ENCODE results near the gene GOLGA8F. TPM values are rescaled to one million over a fixed set of nuclear protein-coding genes. Genes with fewer than 3 reads are reported as not detected.
"Not testable (repeated sequence)": the region's sequence is repeated elsewhere in the genome, so short reads cannot be mapped to it uniquely, and the experiment has no call there.

Gene GOLGA8F, protein sequence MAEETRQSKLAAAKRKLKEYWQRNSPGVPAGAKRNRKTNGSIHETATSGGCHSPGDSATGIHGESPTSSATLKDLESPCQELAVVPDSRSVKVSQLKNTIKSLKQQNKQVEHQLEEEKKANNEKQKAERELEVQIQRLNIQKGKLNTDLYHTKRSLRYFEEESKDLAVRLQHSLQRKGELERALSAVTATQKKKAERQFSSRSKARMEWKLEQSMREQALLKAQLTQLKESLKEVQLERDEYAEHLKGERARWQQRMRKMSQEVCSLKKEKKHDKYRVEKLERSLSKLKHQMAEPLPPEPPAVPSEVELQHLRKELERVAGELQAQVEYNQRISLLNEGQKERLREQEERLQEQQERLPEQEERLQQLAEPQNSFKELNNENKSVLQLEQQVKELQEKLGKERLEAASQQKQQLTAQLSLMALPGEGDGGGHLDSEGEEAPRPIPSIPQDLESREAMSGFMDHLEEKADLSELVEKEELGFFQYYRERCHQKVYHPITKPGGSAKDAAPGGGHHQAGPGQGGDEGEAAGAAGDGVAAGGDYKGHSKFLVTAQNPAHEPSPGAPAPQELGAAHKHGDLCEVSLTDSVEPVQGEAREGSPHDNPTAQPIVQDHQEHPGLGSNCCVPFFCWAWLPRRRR
- polyA plus RNA-seq (2013, experiment 1 of 2): not detected
- polyA plus RNA-seq (2013, experiment 2 of 2): not detected

DNA sequence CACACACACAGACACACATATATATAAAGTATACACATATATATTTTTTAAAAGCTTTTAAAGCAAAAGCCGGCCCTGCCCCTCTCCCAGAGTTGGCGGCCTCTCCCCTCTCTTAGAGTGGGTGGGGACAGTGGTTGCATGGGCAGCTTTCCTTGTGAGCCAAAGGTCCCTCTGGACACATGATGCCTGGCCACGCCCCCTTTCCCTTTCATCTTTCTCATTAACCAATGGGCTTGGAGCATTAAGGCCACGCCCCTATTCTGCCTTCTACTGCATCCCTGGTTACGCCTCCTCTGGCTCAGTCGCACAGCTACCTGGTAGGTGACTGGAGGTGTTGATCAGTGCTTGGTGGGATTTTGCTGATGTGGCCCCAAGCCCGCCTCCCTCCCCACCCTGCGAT is at the start of gene GOLGA8F:
GOLGA8F (plus strand) TSS at position 301 of the 400 bp plus-strand sequence; CDS start at position 399, 98 bp downstream.
- not testable (repeated sequence) for H2BK15ac ChIP-seq (ENCODE audit: low read depth, poor library complexity, severe bottlenecking); H2AFZ ChIP-seq (ENCODE audit: low read depth, low read length)

DNA sequence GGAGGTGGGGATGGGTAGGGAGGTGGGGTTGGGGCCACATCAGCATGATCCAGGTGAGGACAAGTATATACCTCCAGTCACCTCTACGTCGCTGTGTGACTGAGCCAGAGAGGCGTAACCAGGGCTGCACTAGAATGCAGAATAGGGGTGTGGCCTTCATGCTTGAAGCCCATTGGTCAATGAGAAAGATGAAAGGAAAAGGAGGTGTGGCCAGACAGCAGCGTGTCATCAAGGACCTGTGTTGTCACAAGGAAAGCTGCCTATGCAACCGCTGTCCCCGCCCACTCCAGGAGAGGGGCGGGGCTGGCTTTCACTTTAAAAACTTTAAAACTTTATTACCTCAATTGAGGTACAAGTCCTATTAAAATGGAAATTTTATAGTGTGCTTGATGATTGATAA is 20.5 kb upstream of the GOLGA8F start, which contains the start of gene GOLGA6L24:
GOLGA6L24 (minus strand) TSS at position 101 of the 400 bp plus-strand sequence; CDS start at position 40, 61 bp downstream.
- H3K27ac ChIP-seq (ENCODE audit: low read length, poor library complexity, severe bottlenecking); H3K4me1 ChIP-seq (ENCODE audit: control insufficient read depth, insufficient read depth, low read depth, low read length); H3K9ac ChIP-seq (ENCODE audit: low read length); H2AFZ ChIP-seq (ENCODE audit: low read depth, low read length); H3K4ac ChIP-seq (ENCODE audit: low read depth in 1 of 2, low read length in 2 of 2); H3K23ac ChIP-seq (ENCODE audit: low read length in 2 of 2); H3K36me3 ChIP-seq (ENCODE audit: control insufficient read depth in 1 of 2, insufficient read depth in 2 of 2, low read depth in 1 of 2, low read length in 2 of 2); H3K4me2 ChIP-seq (ENCODE audit: low read length, poor library complexity, severe bottlenecking); H3K27me3 ChIP-seq (ENCODE audit: control insufficient read depth in 1 of 2, insufficient read depth in 1 of 2, low read length in 2 of 2); DNase-seq; H3K14ac ChIP-seq (ENCODE audit: low read length in 2 of 2); H2BK12ac ChIP-seq (ENCODE audit: low read length in 2 of 2); H3K9me3 ChIP-seq (ENCODE audit: control insufficient read depth, low read length); H2BK5ac ChIP-seq (ENCODE audit: low read depth, low read length, poor library complexity, severe bottlenecking); H3K18ac ChIP-seq (ENCODE audit: low read depth in 1 of 2, low read length in 2 of 2); H2BK120ac ChIP-seq (ENCODE audit: low read depth, low read length); H3K79me1 ChIP-seq (replicated peaks; ENCODE audit: low read length, poor library complexity, severe bottlenecking); H4K91ac ChIP-seq (ENCODE audit: low read length); H4K8ac ChIP-seq (ENCODE audit: low read length); H2BK15ac ChIP-seq (ENCODE audit: low read depth, poor library complexity, severe bottlenecking); H2AK5ac ChIP-seq (ENCODE audit: low read length, severe bottlenecking); H3K4me3 ChIP-seq (ENCODE audit: insufficient read depth in 1 of 2, low read depth in 1 of 2, low read length in 2 of 2): not testable (repeated sequence)
- no CpG with 5 or more reads among the region's 7 CpGs for WGBS

More for the DNA sequence above, at the start of gene GOLGA8F:
- H3K14ac ChIP-seq (ENCODE audit: low read length in 2 of 2); H3K79me1 ChIP-seq (replicated peaks; ENCODE audit: low read length, poor library complexity, severe bottlenecking); H3K4me2 ChIP-seq (ENCODE audit: low read length, poor library complexity, severe bottlenecking); DNase-seq; H3K18ac ChIP-seq (ENCODE audit: low read depth in 1 of 2, low read length in 2 of 2); H2BK12ac ChIP-seq (ENCODE audit: low read length in 2 of 2); H3K9ac ChIP-seq (ENCODE audit: low read length); H3K36me3 ChIP-seq (ENCODE audit: control insufficient read depth in 1 of 2, insufficient read depth in 2 of 2, low read depth in 1 of 2, low read length in 2 of 2); H4K8ac ChIP-seq (ENCODE audit: low read length); H3K27ac ChIP-seq (ENCODE audit: low read length, poor library complexity, severe bottlenecking); H3K4ac ChIP-seq (ENCODE audit: low read depth in 1 of 2, low read length in 2 of 2); H3K23ac ChIP-seq (ENCODE audit: low read length in 2 of 2); H3K4me1 ChIP-seq (ENCODE audit: control insufficient read depth, insufficient read depth, low read depth, low read length); H2BK5ac ChIP-seq (ENCODE audit: low read depth, low read length, poor library complexity, severe bottlenecking); H2BK120ac ChIP-seq (ENCODE audit: low read depth, low read length); H3K4me3 ChIP-seq (ENCODE audit: insufficient read depth in 1 of 2, low read depth in 1 of 2, low read length in 2 of 2); H2AK5ac ChIP-seq (ENCODE audit: low read length, severe bottlenecking); H3K9me3 ChIP-seq (ENCODE audit: control insufficient read depth, low read length); H3K27me3 ChIP-seq (ENCODE audit: control insufficient read depth in 1 of 2, insufficient read depth in 1 of 2, low read length in 2 of 2); H4K91ac ChIP-seq (ENCODE audit: low read length): not testable (repeated sequence)
- no CpG with 5 or more reads among the region's 8 CpGs for WGBS

DNA sequence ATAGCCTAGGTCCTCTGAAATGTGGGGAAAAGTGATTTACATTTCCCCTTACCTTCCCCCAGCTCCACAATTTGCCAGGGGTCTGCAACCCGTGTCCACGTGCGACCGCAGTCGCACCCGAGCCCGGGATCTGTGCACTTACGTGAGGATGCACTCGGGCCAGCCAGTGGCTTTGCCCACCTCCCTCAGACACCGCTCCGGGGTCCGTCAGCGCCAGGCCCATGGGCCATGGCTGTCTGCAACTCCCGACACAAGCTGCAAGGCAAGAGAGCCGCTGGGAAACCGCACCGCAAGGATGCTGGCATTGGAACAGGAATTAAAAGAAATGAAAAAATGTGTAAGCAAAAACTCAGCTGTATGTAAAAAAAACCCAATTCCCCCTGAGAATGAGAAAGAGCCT is 13.0 kb upstream of the GOLGA8F start:
- no CpG with 5 or more reads among the region's 17 CpGs for WGBS

DNA sequence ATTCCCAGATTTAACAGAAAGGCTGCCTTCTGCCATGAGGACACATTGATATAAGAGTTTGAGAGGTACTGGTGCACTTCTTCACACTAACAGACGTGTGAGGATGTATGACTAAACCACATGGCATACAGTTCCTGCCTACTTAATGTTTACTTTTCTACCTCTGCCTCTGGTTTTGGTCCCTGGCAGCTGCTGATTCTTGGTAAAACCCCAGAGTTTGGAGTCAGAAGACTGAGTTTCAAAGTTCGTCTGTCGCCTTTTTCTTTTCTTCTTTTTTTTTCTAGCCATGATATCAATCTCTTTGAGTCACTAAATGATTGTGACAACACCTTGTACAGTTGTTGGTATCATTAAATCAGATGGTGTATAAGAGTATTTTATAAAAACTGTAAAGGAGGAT is 1.6 kb downstream of the GOLGA8F start:
- H3K9me3 ChIP-seq (ENCODE audit: control insufficient read depth, low read length); H2AFZ ChIP-seq (ENCODE audit: low read depth, low read length); H2BK5ac ChIP-seq (ENCODE audit: low read depth, low read length, poor library complexity, severe bottlenecking); H3K4me3 ChIP-seq (ENCODE audit: insufficient read depth in 1 of 2, low read depth in 1 of 2, low read length in 2 of 2); H2BK12ac ChIP-seq (ENCODE audit: low read length in 2 of 2); H4K8ac ChIP-seq (ENCODE audit: low read length); H3K4ac ChIP-seq (ENCODE audit: low read depth in 1 of 2, low read length in 2 of 2); H3K4me2 ChIP-seq (ENCODE audit: low read length, poor library complexity, severe bottlenecking); H3K9ac ChIP-seq (ENCODE audit: low read length); DNase-seq; H3K23ac ChIP-seq (ENCODE audit: low read length in 2 of 2); H3K27ac ChIP-seq (ENCODE audit: low read length, poor library complexity, severe bottlenecking); H3K4me1 ChIP-seq (ENCODE audit: control insufficient read depth, insufficient read depth, low read depth, low read length); H3K36me3 ChIP-seq (ENCODE audit: control insufficient read depth in 1 of 2, insufficient read depth in 2 of 2, low read depth in 1 of 2, low read length in 2 of 2); H3K18ac ChIP-seq (ENCODE audit: low read depth in 1 of 2, low read length in 2 of 2); H3K14ac ChIP-seq (ENCODE audit: low read length in 2 of 2); H4K91ac ChIP-seq (ENCODE audit: low read length); H2BK120ac ChIP-seq (ENCODE audit: low read depth, low read length); H3K79me1 ChIP-seq (replicated peaks; ENCODE audit: low read length, poor library complexity, severe bottlenecking); H2BK15ac ChIP-seq (ENCODE audit: low read depth, poor library complexity, severe bottlenecking); H3K27me3 ChIP-seq (ENCODE audit: control insufficient read depth in 1 of 2, insufficient read depth in 1 of 2, low read length in 2 of 2); H2AK5ac ChIP-seq (ENCODE audit: low read length, severe bottlenecking): not testable (repeated sequence)
- WGBS: no CpG with 5 or more reads among the region's 3 CpGs

More for the DNA sequence above, 13.0 kb upstream of the GOLGA8F start:
- not testable (repeated sequence) for H2AK5ac ChIP-seq (ENCODE audit: low read length, severe bottlenecking); H3K27me3 ChIP-seq (ENCODE audit: control insufficient read depth in 1 of 2, insufficient read depth in 1 of 2, low read length in 2 of 2); H3K4me3 ChIP-seq (ENCODE audit: insufficient read depth in 1 of 2, low read depth in 1 of 2, low read length in 2 of 2); H2BK120ac ChIP-seq (ENCODE audit: low read depth, low read length); H3K23ac ChIP-seq (ENCODE audit: low read length in 2 of 2); H3K79me1 ChIP-seq (replicated peaks; ENCODE audit: low read length, poor library complexity, severe bottlenecking); H3K4ac ChIP-seq (ENCODE audit: low read depth in 1 of 2, low read length in 2 of 2); H3K9ac ChIP-seq (ENCODE audit: low read length); DNase-seq; H3K36me3 ChIP-seq (ENCODE audit: control insufficient read depth in 1 of 2, insufficient read depth in 2 of 2, low read depth in 1 of 2, low read length in 2 of 2); H3K4me1 ChIP-seq (ENCODE audit: control insufficient read depth, insufficient read depth, low read depth, low read length); H3K9me3 ChIP-seq (ENCODE audit: control insufficient read depth, low read length); H3K18ac ChIP-seq (ENCODE audit: low read depth in 1 of 2, low read length in 2 of 2); H2BK12ac ChIP-seq (ENCODE audit: low read length in 2 of 2); H3K4me2 ChIP-seq (ENCODE audit: low read length, poor library complexity, severe bottlenecking); H3K14ac ChIP-seq (ENCODE audit: low read length in 2 of 2); H2AFZ ChIP-seq (ENCODE audit: low read depth, low read length); H4K91ac ChIP-seq (ENCODE audit: low read length); H2BK15ac ChIP-seq (ENCODE audit: low read depth, poor library complexity, severe bottlenecking); H2BK5ac ChIP-seq (ENCODE audit: low read depth, low read length, poor library complexity, severe bottlenecking); H4K8ac ChIP-seq (ENCODE audit: low read length); H3K27ac ChIP-seq (ENCODE audit: low read length, poor library complexity, severe bottlenecking)

Data from mesenchymal stem cell (in vitro differentiated cells and primary cell).